Measurements from ENCODE around the gene ZBTB39.
"Not testable (repeated sequence)": the region's sequence is repeated elsewhere in the genome, so short reads cannot be mapped to it uniquely, and the experiment has no call there.

DNA sequence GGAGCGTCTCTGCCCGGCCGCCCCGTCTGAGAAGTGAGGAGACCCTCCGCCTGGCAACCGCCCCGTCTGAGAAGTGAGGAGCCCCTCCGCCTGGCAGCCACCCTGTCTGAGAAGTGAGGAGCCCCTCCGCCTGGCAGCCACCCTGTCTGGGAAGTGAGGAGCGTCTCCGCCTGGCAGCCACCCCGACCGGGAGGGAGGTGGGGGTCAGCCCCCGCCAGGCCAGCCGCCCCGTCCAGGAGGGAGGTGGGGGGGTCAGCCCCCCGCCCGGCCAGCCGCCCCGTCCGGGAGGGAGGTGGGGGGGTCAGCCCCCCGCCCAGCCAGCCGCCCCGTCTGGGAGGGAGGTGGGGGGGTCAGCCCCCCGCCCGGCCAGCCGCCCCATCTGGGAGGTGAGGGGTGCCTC, 42.8 kb downstream of the ZBTB39 start:
- TF ChIP-seq, protein P1, sequence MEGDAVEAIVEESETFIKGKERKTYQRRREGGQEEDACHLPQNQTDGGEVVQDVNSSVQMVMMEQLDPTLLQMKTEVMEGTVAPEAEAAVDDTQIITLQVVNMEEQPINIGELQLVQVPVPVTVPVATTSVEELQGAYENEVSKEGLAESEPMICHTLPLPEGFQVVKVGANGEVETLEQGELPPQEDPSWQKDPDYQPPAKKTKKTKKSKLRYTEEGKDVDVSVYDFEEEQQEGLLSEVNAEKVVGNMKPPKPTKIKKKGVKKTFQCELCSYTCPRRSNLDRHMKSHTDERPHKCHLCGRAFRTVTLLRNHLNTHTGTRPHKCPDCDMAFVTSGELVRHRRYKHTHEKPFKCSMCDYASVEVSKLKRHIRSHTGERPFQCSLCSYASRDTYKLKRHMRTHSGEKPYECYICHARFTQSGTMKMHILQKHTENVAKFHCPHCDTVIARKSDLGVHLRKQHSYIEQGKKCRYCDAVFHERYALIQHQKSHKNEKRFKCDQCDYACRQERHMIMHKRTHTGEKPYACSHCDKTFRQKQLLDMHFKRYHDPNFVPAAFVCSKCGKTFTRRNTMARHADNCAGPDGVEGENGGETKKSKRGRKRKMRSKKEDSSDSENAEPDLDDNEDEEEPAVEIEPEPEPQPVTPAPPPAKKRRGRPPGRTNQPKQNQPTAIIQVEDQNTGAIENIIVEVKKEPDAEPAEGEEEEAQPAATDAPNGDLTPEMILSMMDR (conservative IDR thresholded peaks at IDR 0.05; ENCODE audit: low read length), result not testable (repeated sequence)
- not testable (repeated sequence) for TF ChIP-seq EZH2phosphoT487 (IDR thresholded peaks at IDR 0.05; ENCODE audit: borderline replicate concordance)
